ENCODE measurements around the gene KLHL21.
A peak's percentile ranks its signal among the peaks of the same experiment; 100 is the strongest.
"Not testable (repeated sequence)": the region's sequence is repeated elsewhere in the genome, so short reads cannot be mapped to it uniquely, and the experiment has no call there.

KLHL21 gene

GRCh38 chr1:6624710-6625583 lies 22.3 kb upstream of the KLHL21 start, which contains the start of gene THAP3:
Gene THAP3 (plus strand): TSS chr1:6624868. CDS start chr1:6625219, 351 bp downstream.
- peak; percentile 61 to 69 for DNase-seq

DNA sequence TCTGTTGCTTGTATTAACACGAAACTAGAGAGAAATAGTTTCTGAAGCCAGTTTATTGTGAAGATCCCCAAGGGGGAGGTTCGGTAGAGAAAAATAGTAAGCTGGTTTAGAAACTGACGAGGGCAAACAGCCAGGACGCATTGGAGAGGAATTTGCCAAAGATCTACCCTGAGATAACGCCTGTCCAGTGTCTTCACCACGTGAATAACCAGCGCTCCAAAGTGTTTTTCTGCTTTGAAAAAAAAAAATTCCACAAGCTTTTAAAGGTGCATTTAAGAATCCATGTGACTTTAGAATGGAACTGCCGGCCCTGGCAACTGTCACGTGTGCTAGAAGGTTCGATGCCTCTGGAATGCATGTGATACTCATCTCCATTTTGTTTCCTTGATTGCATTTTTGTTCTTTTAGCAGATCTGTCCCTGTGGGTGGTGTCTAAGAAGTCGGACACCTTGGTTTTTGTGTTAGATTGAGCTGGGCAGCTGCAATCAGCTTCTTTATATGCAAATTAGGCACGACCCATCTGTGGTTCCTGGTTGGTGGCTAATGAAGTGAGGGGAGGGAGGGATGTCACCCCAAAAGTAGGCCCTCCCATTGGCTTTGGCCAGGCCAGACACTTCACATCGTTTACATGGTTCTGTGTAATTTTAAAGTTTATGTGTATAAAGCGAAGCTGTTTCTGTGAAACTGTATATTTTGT lies 20.7 kb upstream of the KLHL21 start:
- DNase-seq, result no peak

DNA sequence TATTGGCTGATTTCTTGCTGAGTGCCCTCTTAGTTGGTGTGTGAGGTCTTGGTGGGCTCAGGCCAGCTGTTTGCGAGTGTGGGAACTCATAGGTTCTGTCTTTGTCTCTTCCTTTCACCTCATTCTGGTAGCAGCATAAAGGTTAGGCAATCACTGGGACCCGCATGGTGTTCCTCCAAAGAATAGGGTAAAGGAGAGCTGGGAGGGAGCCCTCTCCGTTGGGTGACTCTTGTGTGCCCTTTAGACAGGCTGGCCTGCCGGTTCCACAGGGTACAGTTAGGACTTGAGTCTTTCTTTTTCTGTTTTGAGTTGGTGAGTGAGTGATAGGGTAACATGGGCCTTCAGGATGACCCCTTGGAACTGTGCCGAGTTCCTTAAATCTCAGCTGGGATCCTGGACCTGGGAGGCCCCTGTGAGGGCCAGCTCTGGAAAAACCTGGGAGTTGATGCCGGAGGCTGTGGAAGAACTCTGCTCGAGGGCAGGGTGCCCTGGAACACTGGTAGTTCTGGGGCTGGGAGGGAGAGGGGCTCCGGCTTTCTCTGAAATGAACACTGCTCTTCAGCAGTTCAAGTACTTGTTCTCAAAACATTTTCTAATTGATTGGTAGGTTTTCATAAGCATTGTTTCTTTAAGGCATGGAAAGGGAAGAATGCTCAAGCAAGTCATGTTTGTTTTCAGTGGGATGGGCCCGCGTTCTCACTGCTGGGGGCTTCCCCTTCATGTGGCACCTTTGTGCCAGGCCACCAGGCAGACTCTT lies 19.9 kb upstream of the KLHL21 start:
- no peak for DNase-seq

GRCh38 chr1:6621429-6622391 lies 19.0 kb upstream of the KLHL21 start:
- no peak for DNase-seq

DNA sequence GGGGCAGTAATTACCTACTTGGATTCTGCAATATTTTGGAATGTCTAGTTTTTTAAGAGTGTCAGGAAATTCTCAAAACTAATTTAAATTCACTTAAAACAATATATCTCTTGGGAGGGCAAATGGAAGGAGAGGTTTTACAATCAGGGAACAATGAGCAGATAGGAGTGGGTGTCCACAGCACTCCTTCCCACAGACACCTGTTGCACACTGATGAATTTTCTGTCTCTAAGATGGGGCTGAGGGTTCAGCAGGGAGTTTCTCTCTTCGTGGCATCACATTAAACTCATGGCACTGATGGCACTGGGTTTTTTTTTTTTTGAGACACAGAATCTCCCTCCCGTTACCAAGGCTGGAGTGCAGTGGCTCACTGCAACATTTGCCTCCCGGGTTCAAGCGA lies 16.4 kb upstream of the KLHL21 start:
- DNase-seq, result no peak

DNA sequence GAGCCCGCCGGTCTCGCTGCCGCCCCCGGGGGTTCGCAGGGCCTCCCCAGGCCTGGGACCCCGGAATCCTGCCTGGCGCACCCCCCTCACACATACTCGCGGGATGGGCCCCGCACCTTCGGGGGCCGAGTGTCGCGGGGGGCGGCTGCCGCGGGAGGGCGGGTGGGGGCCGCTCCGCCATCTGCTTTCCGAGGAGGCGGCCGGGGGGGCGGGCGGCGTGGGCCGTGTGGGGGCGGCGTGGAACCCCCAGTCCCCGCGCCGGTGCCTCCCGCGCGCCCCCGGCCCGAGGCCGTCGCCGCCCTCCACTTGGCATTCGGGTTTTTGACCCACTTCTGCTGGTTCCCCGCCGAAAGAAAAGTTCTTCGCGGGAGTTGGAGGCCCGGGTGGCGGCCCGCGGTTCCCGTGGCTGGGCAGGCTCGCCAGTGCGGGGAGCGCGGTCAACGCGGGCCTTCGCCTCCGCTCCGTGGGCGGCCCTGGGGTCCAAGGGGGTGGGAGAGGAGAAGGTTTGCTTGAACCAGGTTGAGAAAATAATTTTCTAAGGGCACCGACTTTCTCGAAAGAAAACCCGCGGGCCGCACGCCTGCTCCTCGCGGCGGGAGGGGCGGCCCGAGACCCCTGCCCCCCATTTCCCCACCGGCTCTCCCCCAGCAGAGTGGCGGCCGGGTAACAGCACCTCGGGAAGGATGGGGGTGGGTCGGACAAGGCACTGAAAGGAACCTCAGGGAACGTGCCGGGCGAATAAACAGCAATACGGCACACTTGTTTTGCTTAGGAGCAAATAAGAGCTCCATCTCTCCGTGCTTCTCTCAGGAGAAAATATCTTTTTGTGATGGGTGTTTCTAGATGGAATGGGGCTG lies 12.5 kb upstream of the KLHL21 start:
- DNase-seq, result no peak

- DNase-seq, result no peak
These were observed 11.6 kb upstream of the KLHL21 start for GRCh38 chr1:6614019-6614928.

DNA sequence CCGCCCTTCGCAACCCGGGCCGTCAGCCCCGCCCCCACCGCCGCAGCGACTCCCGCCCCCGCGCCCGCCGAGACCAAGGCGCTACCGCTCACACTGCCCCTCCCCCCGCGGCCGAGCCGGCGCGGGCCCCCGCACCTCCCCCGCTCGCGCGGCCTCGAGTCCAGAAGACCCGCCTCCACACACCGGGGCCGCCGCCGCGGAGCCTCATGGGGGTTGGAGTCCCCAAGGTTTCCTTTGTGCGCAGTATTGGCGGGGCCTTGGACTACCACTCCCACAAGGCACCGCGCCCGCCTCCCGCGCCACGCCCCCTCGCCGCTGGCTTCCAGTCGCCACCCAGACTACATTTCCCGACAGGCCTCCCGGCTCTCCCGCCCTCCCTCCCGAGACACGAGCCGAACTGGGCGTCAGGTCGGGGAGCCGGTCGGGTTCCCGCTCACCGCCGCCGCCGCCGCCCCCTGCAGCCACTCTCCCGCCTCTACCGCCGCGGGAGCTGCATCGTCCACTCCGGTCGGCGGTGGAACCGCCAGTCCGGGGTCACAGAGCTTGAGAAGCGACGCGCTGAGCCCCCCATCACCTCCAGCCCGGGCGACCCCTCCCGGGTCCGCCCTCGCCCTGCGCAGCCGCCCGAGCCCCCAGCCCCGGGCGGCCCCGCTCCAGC lies 10.8 kb upstream of the KLHL21 start, which contains the start of gene PHF13:
Gene PHF13 (plus strand): TSS at position 371 of the 658 bp plus-strand sequence. CDS start 336 bp downstream, outside the sequence.
- peak; percentile 95 to 97 for DNase-seq

DNA sequence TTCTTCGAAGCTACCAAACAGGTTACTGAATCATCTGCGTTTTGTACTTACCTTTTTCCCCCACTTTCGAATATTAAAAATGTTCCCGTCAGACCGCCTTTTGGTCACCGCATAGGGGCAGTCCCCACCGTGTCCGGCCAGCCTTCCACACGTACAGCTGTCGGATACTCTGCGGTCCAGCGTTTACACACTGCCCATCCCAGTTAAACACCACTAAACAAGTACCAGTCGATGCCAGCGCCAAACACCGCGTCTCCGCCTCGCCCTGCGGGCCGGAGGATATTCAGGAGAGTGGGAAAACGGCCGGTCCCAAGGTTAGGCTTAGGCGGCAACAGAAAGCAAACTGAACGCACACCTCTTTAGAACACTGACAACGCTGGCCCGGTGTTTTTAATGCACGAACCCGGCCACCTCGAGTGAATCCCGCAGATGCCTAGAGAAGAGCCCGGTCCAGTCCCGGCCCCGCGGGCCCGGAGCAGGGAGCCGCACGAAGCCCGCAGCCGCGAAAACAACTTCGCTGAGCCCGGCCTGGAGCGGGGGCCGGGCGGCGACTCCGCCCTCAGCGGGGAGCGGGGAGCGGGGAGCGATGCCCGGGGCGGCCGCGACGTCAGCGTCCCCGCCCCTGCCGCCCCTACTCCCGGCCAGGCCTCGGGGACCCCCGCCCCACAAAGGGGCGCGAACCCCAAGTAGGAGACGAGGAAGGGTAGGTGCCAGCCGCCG lies 10.1 kb upstream of the KLHL21 start:
- no peak for DNase-seq

DNA sequence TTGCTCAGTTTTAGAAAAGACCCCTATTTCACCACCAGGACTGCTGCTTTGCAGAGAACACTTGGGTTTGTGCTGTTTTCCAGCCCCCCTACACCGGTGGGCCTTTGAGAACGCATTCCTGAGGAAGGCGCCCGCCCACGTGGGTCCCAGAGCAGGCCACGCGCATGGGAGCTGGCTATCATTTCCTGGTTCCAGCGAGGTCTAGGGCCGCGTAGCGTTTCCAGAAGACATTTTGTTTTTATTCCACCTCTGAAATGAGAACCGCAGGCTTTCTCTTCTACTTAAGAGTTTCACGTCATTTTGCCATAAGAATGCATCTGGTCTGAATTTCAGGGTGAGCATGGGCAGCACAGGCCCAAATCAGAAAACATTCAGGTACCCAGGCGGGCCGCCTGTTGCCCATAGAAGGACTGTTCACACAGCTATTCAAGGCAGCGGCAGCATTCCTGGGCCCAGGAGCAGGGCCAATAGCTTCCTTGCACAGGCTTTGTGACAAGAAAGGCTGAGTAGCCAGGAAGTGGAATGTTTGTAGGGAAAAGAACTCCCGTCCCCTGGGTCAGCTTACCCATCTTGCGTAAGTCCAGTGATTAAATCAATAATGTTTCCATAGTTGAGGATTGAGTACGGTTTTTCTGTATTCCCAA lies 1.4 kb upstream of the KLHL21 start:
- no peak for DNase-seq

- DNase-seq, result peak; percentile 65 to 90
These were observed 707 bp upstream of the KLHL21 start for GRCh38 chr1:6603238-6603914.

DNA sequence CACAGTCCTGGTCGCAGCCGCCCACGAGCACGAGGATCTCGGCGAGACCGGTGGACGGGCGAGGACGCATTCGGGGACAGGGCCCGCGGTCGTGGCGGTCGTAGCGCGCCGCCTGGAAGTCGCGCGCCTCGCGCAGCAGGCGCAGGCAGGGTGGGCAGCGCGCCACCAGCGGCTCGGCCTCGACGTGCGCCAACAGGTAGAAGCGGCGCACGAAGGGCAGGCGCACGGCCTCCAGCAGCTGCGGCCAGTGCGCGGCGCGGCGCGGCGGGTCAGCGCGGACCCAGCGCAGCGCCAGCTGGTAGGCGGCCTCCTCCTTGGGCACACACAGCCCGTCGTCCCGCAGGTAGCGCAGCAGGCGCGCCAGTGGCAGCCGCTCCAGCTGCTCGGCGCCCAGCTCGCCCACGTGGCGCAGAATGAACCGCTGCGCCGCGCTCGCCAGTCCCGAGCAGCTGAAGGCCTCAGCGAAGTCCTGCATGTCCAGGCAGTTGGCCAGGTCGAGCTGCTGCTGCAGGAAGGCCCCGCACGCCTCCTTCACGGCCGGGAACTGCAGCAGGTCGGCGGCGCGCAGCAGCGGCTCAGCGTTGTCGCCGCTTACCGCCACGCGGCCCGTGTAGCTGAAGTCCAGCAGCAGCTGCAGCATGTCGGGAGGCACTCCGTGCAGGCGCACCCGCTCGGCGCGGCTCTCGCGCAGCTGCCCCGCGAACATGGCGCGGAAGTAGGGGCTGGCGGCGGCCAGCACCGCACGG lies 573 bp downstream of the KLHL21 start:
- no peak for DNase-seq

GRCh38 chr1:6601049-6601922 lies 1.4 kb downstream of the KLHL21 start:
- DNase-seq, result peak; percentile 71 to 82

DNA sequence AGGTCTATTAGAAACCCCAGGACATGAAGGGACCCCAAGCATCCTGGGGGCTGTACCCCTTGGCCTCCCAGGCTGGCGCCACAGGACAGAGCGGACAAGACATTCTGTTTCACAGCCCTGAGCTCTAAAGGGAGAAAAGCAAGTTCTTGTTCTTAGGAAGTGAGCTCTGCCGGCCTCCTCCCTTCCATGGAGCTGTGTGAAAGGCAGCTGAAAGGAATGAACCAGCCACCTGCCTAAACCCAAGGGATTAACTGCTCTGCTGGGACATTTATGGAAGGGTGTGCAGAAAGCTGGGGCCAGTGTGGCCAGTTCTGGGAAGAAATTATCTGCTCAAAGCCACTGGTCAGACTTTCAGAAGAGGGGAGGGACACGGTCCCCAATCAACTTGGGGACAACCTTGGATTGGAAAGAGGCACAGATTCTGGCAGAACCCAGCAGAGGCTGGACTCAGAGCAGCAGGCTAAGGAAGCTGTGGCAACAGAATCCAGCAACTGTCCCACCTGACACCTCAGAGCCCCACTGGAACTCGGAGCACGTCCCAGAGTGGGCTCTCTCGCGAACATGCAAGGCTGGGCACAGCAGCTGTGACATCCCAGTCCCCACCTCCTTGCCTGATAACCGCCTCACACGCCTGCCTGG lies 2.1 kb downstream of the KLHL21 start:
- DNase-seq, result no peak

- DNase-seq, result not testable (repeated sequence)
These were observed 2.7 kb downstream of the KLHL21 start for GRCh38 chr1:6599991-6600390.
